ENCODE measurements around the gene VPS35L. TPM values are rescaled to one million over a fixed set of nuclear protein-coding genes. Genes with fewer than 3 reads are reported as not detected.

The VPS35L gene
- total RNA-seq, 1 donor from 2014 or later, result 23.8 TPM

GRCh38 chr16:19699472-19699871, 144.0 kb downstream of the VPS35L start:
- Histone ChIP-seq H3K27ac (replicated peaks) (peak overlapping the region; percentile 88), H3K27me3 (ENCODE audit: low read depth) (no peaks in the 10 kb centered on the region), H3K9me3 (replicated peaks) (no peaks in the 10 kb centered on the region), H3K36me3 (peaks cover 53% of the 10 kb centered on the region), H3K4me1 (peaks cover 80% of the 10 kb centered on the region), H3K4me3 (no peak overlapping the region)
- no peak for DNase-seq
- no peak for TF ChIP-seq CTCF (IDR thresholded peaks at IDR 0.05; ENCODE audit: borderline replicate concordance)
- intact Hi-C loops (cut with micrococcal nuclease), result no loop called here

GRCh38 chr16:19700319-19700781, 144.8 kb downstream of the VPS35L start:
- no peaks in the 10 kb centered on the region for H3K9me3 ChIP-seq (replicated peaks)
- intact Hi-C loops (cut with micrococcal nuclease), result no loop called here
- H3K4me1 ChIP-seq, result peaks cover 82% of the 10 kb centered on the region

DNA sequence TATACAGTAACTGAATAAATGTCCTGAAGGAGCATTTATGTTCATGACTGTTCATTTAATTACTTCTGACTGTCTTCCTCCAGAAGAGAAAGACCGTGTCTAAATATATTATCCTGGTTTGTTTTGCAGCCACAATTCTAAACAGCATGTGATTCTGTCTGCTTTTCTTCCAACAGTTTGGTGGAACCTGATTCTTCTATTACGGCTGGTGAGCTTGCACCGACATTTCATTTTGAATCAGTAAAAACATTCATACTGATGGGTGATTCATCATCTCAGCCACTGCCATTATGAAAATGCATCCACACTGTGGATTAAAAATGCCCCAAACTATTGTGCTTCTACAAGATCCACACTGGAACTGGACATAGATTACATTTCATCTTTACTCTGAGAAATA, 145.6 kb downstream of the VPS35L start:
- Histone ChIP-seq H3K4me1 (peaks cover 75% of the 10 kb centered on the region), H3K27me3 (ENCODE audit: low read depth) (no peaks in the 10 kb centered on the region), H3K36me3 (peaks cover 67% of the 10 kb centered on the region), H3K4me3 (no peak overlapping the region), H3K27ac (replicated peaks) (peak overlapping the region; percentile 88), H3K9me3 (replicated peaks) (no peaks in the 10 kb centered on the region)
- no peak for DNase-seq
- no peak for TF ChIP-seq CTCF (IDR thresholded peaks at IDR 0.05; ENCODE audit: borderline replicate concordance)
- intact Hi-C loops (cut with micrococcal nuclease), result no loop called here

More at GRCh38 chr16:19700319-19700781, 144.8 kb downstream of the VPS35L start:
- peaks cover 61% of the 10 kb centered on the region for H3K36me3 ChIP-seq
- H3K4me3 ChIP-seq, result no peak overlapping the region
- DNase-seq, result no peak
- peak overlapping the region; percentile 88 for H3K27ac ChIP-seq (replicated peaks)
- TF ChIP-seq CTCF (IDR thresholded peaks at IDR 0.05; ENCODE audit: borderline replicate concordance), result no peak
- no peaks in the 10 kb centered on the region for H3K27me3 ChIP-seq (ENCODE audit: low read depth)

- peaks cover 77% of the 10 kb centered on the region for H3K36me3 ChIP-seq
- H3K4me3 ChIP-seq, result no peak overlapping the region
- no peaks in the 10 kb centered on the region for H3K9me3 ChIP-seq (replicated peaks)
- TF ChIP-seq CTCF (IDR thresholded peaks at IDR 0.05; ENCODE audit: borderline replicate concordance), result no peak
- intact Hi-C loops (cut with micrococcal nuclease), result no loop called here
- H3K4me1 ChIP-seq, result peaks cover 57% of the 10 kb centered on the region
- no peak for DNase-seq
- H3K27me3 ChIP-seq (ENCODE audit: low read depth), result no peaks in the 10 kb centered on the region
- H3K27ac ChIP-seq (replicated peaks), result peak overlapping the region; percentile 77
These were observed 147.8 kb downstream of the VPS35L start for GRCh38 chr16:19703172-19703889.

DNA sequence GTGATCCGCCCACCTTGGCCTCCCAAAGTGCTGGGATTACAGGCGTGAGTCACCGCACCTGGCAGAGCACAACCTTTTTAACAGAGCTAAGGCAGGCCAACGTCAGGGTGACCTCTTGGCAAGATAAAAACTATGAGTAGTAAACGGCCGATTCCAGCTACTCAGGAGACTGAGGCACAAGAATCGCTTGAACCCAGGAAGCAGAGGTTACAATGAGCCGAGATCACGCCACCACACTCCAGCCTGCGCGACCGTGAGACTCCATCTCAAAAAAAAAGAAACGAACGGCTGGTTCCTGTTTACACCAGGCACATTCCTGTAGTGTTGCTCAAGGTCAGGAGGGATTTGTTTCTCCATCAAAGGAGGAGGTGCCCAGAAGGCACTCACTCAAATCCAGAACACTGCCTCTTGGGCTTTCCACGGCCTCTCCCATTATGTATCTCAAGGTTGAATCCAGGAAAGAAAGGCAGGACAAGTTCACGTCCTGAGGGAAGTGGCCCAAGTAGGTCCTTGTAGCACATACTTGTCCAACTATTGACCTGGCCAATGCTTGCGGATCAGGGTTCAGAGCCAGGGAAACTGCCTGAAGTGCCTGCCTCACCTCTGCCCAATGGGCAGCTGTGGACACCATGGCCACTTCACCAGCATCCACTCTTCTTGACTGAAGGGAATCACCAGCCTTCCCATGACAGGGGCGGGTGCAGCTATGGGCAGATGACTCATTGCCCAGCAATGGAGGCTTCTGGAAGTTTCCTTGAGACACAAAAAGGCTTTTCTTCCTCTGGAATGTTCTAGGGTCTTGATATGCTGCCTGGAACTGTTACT, 149.0 kb downstream of the VPS35L start:
- no peak for TF ChIP-seq CTCF (IDR thresholded peaks at IDR 0.05; ENCODE audit: borderline replicate concordance)
- Histone ChIP-seq H3K4me3 (no peak overlapping the region), H3K4me1 (peaks cover 57% of the 10 kb centered on the region), H3K36me3 (peaks cover 82% of the 10 kb centered on the region), H3K27ac (replicated peaks) (peak overlapping the region; percentile 77), H3K27me3 (ENCODE audit: low read depth) (no peaks in the 10 kb centered on the region), H3K9me3 (replicated peaks) (no peaks in the 10 kb centered on the region)
- no peak for DNase-seq
- intact Hi-C loops (cut with micrococcal nuclease), result no loop called here

Data from left ventricle myocardium inferior (tissue), 1 donor.